ENCODE data around the gene GPR15.
"Not testable (repeated sequence)": the region's sequence is repeated elsewhere in the genome, so short reads cannot be mapped to it uniquely, and the experiment has no call there.

The GPR15 gene

GRCh38 chr3:98559769-98560168, 28.0 kb downstream of the GPR15 start:
- DNase-seq: not testable (repeated sequence)

- DNase-seq: no peak
These were observed 29.1 kb downstream of the GPR15 start for GRCh38 chr3:98560911-98561310.

- DNase-seq: no peak
These were observed 30.1 kb downstream of the GPR15 start for GRCh38 chr3:98561727-98562521.

GRCh38 chr3:98563661-98564281, 32.0 kb downstream of the GPR15 start:
- DNase-seq: no peak

- DNase-seq: no peak
These were observed 32.7 kb downstream of the GPR15 start for GRCh38 chr3:98564282-98565005.

- DNase-seq: no peak
These were observed 33.5 kb downstream of the GPR15 start for GRCh38 chr3:98565237-98565643.

- no peak for DNase-seq
These were observed 34.1 kb downstream of the GPR15 start for GRCh38 chr3:98565843-98566242.

- DNase-seq: no peak
These were observed 36.0 kb downstream of the GPR15 start for GRCh38 chr3:98567666-98568270.

- no peak for DNase-seq
These were observed 36.6 kb downstream of the GPR15 start for GRCh38 chr3:98568402-98568801.

GRCh38 chr3:98573181-98573728, 41.5 kb downstream of the GPR15 start:
- no peak for DNase-seq

GRCh38 chr3:98574132-98574531, 42.4 kb downstream of the GPR15 start:
- no peak for DNase-seq

- no peak for DNase-seq
These were observed 45.6 kb downstream of the GPR15 start for GRCh38 chr3:98577178-98577895.

GRCh38 chr3:98580401-98581386, 48.9 kb downstream of the GPR15 start:
- no peak for DNase-seq

GRCh38 chr3:98581474-98581873, 49.7 kb downstream of the GPR15 start:
- no peak for DNase-seq

- no peak for DNase-seq
These were observed 50.3 kb downstream of the GPR15 start for GRCh38 chr3:98582042-98582441.

GRCh38 chr3:98583766-98584165, 52.0 kb downstream of the GPR15 start:
- DNase-seq: no peak
